ENCODE results near the gene FAM107B.
"Not testable (repeated sequence)": the region's sequence is repeated elsewhere in the genome, so short reads cannot be mapped to it uniquely, and the experiment has no call there.

Gene FAM107B

DNA sequence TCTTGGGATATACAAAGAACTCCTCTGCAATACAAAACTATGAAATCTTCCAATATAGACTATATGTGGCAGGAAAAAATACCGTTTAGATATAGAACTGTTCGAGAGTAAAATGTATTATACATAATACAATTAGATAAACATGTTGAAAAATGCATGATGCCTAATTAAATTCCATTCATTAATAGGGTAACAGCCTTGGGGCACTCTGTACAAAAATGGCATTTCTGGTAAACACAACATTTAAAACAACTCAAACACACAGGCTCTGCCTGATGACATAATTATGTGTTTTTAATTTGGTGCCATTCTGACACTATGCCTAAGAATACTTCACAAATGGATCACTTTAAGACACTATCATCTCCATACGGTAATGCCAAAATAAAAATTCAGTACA is 180.9 kb downstream of the FAM107B start:
- H3K27ac ChIP-seq = no peak overlapping the region

DNA sequence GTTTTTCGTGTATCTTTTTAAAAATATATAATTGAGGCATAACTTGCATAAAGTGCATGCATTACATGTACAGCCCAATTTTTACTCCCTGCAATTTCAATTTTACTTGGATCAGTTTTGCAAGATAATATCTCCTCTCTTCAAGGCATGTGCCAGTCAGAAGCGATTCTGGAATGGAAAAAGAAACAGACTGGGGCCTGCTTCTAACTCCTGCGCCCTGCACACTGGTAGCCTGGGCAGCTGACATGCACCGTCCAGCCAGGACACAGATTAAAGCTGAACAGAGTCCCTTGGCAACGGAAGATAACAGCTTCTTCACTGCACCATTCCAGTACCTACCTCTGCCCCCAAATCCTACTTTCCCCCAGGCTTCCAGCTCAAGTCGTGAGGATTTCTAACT is 182.1 kb downstream of the FAM107B start:
- TF ChIP-seq, protein P1, sequence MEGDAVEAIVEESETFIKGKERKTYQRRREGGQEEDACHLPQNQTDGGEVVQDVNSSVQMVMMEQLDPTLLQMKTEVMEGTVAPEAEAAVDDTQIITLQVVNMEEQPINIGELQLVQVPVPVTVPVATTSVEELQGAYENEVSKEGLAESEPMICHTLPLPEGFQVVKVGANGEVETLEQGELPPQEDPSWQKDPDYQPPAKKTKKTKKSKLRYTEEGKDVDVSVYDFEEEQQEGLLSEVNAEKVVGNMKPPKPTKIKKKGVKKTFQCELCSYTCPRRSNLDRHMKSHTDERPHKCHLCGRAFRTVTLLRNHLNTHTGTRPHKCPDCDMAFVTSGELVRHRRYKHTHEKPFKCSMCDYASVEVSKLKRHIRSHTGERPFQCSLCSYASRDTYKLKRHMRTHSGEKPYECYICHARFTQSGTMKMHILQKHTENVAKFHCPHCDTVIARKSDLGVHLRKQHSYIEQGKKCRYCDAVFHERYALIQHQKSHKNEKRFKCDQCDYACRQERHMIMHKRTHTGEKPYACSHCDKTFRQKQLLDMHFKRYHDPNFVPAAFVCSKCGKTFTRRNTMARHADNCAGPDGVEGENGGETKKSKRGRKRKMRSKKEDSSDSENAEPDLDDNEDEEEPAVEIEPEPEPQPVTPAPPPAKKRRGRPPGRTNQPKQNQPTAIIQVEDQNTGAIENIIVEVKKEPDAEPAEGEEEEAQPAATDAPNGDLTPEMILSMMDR (conservative IDR thresholded peaks at IDR 0.05) = no peak
- H3K27ac ChIP-seq = no peak overlapping the region

More for the DNA sequence above, 180.9 kb downstream of the FAM107B start:
- TF ChIP-seq, protein P1 (conservative IDR thresholded peaks at IDR 0.05) = no peak

DNA sequence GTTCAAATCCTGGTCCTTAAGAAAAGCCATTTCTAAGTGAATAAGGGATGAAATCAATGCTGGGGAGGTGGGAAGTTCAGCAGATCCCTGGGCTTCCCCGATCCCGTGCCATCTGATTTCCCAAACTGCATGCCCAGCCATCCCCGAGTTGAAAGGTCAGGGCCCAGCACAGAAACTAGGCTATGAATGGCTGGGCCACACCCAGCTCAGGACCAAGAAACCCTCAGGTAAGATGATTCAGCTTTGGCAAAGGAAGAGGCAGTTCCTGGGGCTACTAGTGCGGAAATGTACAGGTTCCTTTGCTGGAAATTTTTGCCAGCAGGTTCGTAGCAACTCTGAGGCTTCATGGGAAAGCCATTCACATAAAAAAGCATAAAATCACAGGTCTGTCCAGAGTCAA is 182.7 kb downstream of the FAM107B start:
- no peak overlapping the region for H3K27ac ChIP-seq
- TF ChIP-seq, protein P1 (conservative IDR thresholded peaks at IDR 0.05) = no peak

DNA sequence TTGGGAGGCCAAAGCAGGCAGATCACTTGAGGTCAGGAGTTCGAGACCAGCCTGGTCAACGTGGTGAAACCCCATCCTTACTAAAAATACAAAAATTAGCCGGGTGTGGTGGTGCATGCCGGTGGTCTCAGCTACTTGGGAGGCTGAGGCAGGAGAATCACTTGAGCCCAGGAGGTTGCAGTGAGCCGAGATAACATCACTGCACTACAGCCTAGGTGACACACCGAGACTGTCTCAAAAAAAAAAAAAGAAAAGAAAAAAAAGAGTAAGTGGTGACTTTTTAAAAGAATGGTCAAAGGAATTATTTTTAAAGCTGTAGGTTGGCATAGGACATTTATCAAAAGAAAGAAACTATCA is 185.8 kb downstream of the FAM107B start:
- H3K27ac ChIP-seq = not testable (repeated sequence)

DNA sequence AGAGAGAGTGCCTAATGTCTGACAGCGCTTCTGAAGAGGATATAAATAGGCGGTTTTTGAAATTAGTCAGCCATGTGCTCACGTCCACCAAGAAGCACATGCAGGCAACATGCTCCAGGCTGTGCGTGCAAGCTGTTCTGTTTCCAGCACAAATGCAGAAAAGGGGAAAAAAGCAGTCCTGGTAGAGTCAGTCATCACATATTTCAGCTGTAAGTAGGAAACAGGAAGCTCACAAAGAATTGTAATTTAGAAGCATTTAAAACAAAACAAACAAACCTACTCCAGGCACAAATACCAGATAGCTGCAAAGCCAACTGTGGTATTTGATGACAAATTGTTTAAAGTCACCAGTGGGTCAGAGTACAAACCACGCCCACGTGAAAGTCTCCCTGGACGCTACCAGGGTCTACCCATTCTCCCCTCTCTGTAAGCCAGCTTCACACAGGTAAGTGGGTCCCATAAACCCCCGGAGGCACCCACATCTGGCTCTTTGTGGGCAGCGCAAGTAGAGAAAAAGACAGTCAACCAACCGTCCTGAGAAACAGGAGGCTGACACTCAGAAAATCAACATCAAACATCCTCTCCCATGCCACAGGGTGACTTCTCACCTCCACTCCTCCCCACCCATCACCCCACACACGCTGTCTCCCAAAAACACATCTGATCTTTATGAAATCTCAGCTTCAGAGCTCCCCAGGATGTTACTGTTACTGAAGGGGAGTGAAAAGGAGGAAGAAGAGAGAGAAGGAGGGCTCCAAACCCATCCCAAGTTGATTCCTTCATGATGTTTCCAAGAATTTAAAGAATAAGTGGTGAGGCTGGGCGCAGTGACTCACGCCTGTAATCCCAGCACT is 186.4 kb downstream of the FAM107B start:
- TF ChIP-seq, protein P1 (conservative IDR thresholded peaks at IDR 0.05) = no peak
- H3K27ac ChIP-seq = no peak overlapping the region

DNA sequence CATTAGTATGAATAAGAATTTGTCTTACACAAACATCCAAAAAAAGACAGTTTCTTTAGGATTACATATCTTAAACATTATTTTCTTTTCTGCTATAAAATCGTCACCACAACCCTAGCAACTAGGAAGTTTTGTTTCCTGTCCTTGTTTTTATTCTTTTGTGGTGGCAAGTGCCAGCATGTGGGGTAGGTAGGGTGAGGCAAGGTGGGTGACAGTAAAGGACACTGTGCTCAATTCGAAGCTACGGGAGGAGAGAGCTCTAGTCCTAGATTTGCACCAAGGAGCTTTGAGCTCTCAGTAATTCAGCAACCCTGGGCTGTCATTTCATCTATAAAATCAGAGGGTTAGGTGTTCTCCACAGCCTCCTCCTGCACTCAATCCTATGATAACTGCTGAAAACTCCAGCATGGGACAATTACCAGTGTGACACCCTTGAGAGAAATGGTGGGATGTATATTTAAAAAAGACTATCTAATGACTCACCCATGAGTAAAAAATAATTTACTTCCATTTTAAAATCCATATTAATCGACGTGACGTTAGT is 187.1 kb downstream of the FAM107B start:
- H3K27ac ChIP-seq = no peak overlapping the region
- TF ChIP-seq, protein P1 (conservative IDR thresholded peaks at IDR 0.05) = no peak

DNA sequence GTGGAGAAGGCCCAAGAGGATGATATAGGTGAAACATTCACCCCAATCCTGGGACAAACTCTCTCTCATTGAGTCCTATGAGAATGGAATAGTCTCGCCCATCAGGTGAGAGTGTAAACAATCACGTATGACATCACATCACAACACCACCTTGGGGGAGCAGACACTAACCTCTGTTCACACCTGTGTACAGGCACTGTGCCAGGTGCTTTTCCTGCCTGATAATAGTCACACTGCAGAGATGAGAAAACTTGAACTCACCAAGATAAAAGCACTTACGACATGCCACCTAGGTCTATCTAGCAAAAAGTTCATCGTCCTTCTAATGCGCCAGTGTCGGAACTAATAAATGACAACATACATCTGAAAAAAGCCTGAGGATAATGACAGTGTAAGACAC is 187.8 kb downstream of the FAM107B start:
- no peak overlapping the region for H3K27ac ChIP-seq
- TF ChIP-seq, protein P1 (conservative IDR thresholded peaks at IDR 0.05) = no peak

Measured in VCaP (cell line).